Breast epithelium (tissue), 3 donors: ENCODE measurements around the gene KRT222.

Source experiments
- POLR2A ChIP-seq: fragments of 450-650 bp; IDR thresholded peaks from one replicate; pipeline ENCODE4 v1.6.1; 2016; ENCODE audit warnings: antibody characterized with exemption, mild to moderate bottlenecking, moderate library complexity
- POLR2AphosphoS5 ChIP-seq, 3 donors: sonication (generic); formaldehyde crosslinking; IDR thresholded peaks; one replicate each; pipeline ENCODE4 v1.6.1; 2017; ENCODE audit warnings: antibody characterized with exemption in 3 of 3
- TF ChIP-seq, protein P1 (sequence below), 3 donors: fragments of 450-650 bp; IDR thresholded peaks; one replicate each; pipeline ENCODE4 v1.5.1; 2016 to 2017; ENCODE audit warnings: antibody characterized with exemption in 3 of 3, mild to moderate bottlenecking in 3 of 3, moderate library complexity in 3 of 3

- TF ChIP-seq POLR2AphosphoS5 (IDR thresholded peaks at IDR 0.05) (no peak), POLR2A (no peak)
- TF ChIP-seq, protein P1, sequence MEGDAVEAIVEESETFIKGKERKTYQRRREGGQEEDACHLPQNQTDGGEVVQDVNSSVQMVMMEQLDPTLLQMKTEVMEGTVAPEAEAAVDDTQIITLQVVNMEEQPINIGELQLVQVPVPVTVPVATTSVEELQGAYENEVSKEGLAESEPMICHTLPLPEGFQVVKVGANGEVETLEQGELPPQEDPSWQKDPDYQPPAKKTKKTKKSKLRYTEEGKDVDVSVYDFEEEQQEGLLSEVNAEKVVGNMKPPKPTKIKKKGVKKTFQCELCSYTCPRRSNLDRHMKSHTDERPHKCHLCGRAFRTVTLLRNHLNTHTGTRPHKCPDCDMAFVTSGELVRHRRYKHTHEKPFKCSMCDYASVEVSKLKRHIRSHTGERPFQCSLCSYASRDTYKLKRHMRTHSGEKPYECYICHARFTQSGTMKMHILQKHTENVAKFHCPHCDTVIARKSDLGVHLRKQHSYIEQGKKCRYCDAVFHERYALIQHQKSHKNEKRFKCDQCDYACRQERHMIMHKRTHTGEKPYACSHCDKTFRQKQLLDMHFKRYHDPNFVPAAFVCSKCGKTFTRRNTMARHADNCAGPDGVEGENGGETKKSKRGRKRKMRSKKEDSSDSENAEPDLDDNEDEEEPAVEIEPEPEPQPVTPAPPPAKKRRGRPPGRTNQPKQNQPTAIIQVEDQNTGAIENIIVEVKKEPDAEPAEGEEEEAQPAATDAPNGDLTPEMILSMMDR (IDR thresholded peaks at IDR 0.05), result no peak
Measured at GRCh38 chr17:40664582-40665333, at the start of gene KRT222.
